ENCODE results near the gene HSPG2.
"Not testable (repeated sequence)": the region's sequence is repeated elsewhere in the genome, so short reads cannot be mapped to it uniquely, and the experiment has no call there.

HSPG2 gene

GRCh38 chr1:21931171-21932093 is 5.7 kb downstream of the HSPG2 start:
- no peak for DNase-seq

- DNase-seq = no peak
Observed at GRCh38 chr1:21930629-21931170, 6.4 kb downstream of the HSPG2 start.

GRCh38 chr1:21930080-21930571 is 7.0 kb downstream of the HSPG2 start:
- DNase-seq = no peak

GRCh38 chr1:21927533-21928237 is 9.4 kb downstream of the HSPG2 start:
- DNase-seq = no peak

GRCh38 chr1:21926814-21927532 is 10.1 kb downstream of the HSPG2 start:
- DNase-seq = no peak

GRCh38 chr1:21926065-21926464 is 11.0 kb downstream of the HSPG2 start:
- DNase-seq = no peak

- DNase-seq = no peak
Observed at GRCh38 chr1:21925334-21925940, 11.7 kb downstream of the HSPG2 start.

GRCh38 chr1:21924503-21925005 is 12.6 kb downstream of the HSPG2 start:
- no peak for DNase-seq

GRCh38 chr1:21922090-21923013 is 14.8 kb downstream of the HSPG2 start:
- DNase-seq = no peak

- no peak for DNase-seq
Observed at GRCh38 chr1:21921100-21921875, 15.8 kb downstream of the HSPG2 start.

GRCh38 chr1:21919520-21919919 is 17.6 kb downstream of the HSPG2 start:
- no peak for DNase-seq

- DNase-seq = not testable (repeated sequence)
Observed at GRCh38 chr1:21917239-21917631, 19.9 kb downstream of the HSPG2 start.

GRCh38 chr1:21916447-21917238 is 20.5 kb downstream of the HSPG2 start:
- no peak for DNase-seq

- DNase-seq = no peak
Observed at GRCh38 chr1:21914880-21915640, 22.1 kb downstream of the HSPG2 start.

- no peak for DNase-seq
Observed at GRCh38 chr1:21914450-21914849, 22.7 kb downstream of the HSPG2 start.

- no peak for DNase-seq
Observed at GRCh38 chr1:21913763-21914162, 23.3 kb downstream of the HSPG2 start.

- DNase-seq = no peak
Observed at GRCh38 chr1:21913258-21913657, 23.9 kb downstream of the HSPG2 start.

GRCh38 chr1:21912038-21912758 is 24.9 kb downstream of the HSPG2 start:
- no peak for DNase-seq
